SJCRH30 (cell line): ENCODE results near the gene CALML4. TPM values are rescaled to one million over a fixed set of nuclear protein-coding genes. Genes with fewer than 3 reads are reported as not detected.
A peak's percentile ranks its signal among the peaks of the same experiment; 100 is the strongest.
"Not testable (repeated sequence)": the region's sequence is repeated elsewhere in the genome, so short reads cannot be mapped to it uniquely, and the experiment has no call there.

Source experiments
- DNase-seq, 2 experiments: peaks; one replicate each; pipeline ENCODE4 v3.0.0-alpha.2; 2015 to 2020
- H3K27ac ChIP-seq: fragments of 250-450 bp; sonication (Bioruptor Pico); 2 replicates; pipeline ENCODE4 v1.5.1; 2020; ENCODE audit warnings: mild to moderate bottlenecking, moderate library complexity
- H3K27me3 ChIP-seq: fragments of 250-450 bp; sonication (Bioruptor Pico); 2 replicates; pipeline ENCODE4 v1.5.1; 2020; ENCODE audit warnings: mild to moderate bottlenecking, moderate library complexity
- H3K36me3 ChIP-seq: fragments of 250-450 bp; sonication (Bioruptor Pico); 2 replicates; pipeline ENCODE4 v1.5.1; 2020; ENCODE audit warnings: mild to moderate bottlenecking, moderate library complexity
- H3K4me1 ChIP-seq: fragments of 250-450 bp; sonication (Bioruptor Pico); 2 replicates; pipeline ENCODE4 v1.5.1; 2020; ENCODE audit warnings: mild to moderate bottlenecking, moderate library complexity
- H3K4me3 ChIP-seq: fragments of 250-450 bp; sonication (Bioruptor Pico); 2 replicates; pipeline ENCODE4 v1.5.1; 2020; ENCODE audit warnings: mild to moderate bottlenecking, moderate library complexity
- H3K9me3 ChIP-seq: fragments of 250-450 bp; sonication (Bioruptor Pico); replicated peaks from 2 replicates; pipeline ENCODE4 v1.5.1; 2020; ENCODE audit warnings: mild to moderate bottlenecking, moderate library complexity
- total RNA-seq: library from RNA; depleted of rRNA; stranded (reverse); fragments of >200 nt; shearing (Covaris generic); gene quantifications from 2 replicates; pipeline ENCODE4 v1.2.3, GENCODE V29; 2014

The CALML4 gene
- total RNA-seq, 1 experiment from 2014 or later = 7.5 TPM

DNA sequence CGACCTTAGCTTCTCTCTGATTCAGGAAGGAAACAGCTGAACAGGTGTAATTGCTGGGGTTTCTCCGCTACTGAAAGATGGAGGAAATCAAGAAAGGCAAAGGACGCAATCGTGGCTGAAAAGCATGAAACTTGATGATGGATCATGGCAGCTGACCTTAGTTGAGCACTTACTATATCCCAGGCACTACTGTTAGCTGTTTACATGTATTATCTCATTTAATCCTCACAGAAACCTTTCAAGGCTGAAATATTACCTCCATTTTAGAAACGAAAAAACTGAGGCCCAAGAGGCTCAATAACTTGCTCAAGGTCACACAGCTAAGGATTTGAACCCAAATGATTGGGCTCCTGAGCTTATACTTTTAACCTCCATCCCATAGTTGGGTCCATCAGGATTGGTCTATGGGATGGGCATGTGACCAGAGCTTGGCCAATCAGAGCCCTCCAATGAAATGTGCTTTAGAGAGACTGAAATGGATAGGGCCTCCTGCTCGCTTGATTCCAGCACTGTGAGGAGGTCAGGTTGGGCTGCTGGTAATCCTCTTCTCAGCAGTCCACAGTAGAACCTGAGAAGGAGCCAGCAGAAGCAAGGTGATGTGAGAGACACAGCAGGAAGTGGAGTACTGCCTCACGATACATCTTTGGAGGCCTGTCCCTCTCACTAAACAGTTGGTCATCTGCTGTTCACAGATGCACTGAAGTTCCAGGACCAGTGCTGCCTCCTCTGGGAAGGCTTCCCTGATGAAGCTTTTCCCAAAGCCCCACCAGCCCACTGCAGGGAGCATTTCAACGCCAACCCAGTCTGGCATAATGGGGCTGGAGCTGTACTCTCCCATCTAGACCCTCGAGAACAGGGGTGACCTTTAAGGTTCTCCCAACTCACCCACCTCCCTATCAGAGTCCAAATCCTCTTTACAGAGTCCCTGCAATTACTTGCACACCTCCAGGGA is 14.0 kb upstream of the CALML4 start:
- H3K27me3 ChIP-seq = no peaks in the 10 kb centered on the region
- peaks cover 49% of the 10 kb centered on the region for H3K36me3 ChIP-seq
- no peak overlapping the region for H3K4me3 ChIP-seq
- no peak for DNase-seq
- H3K9me3 ChIP-seq = no peaks in the 10 kb centered on the region
- H3K27ac ChIP-seq = no peak overlapping the region
- no peaks in the 10 kb centered on the region for H3K4me1 ChIP-seq

DNA sequence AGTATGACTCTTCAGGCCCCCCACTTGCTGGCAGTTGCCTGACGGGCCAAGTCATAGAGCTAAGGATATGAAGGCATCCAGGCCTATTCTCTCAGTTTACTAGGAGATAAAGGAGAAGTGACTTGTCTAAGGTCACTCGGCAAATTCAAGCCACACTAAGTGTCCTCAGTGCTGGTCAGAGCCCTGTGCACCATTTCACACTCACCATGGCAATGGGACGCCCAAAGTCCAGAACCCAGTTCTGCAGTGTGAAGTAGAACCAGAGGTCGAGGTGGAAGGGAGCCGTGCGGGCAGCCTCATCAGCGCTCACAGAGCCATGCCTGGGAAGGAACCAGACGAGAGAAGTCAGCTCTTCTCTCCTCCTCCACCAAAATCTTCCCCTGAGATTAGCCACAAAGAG is 13.2 kb upstream of the CALML4 start:
- H3K4me1 ChIP-seq = no peaks in the 10 kb centered on the region
- no peaks in the 10 kb centered on the region for H3K27me3 ChIP-seq
- no peak overlapping the region for H3K4me3 ChIP-seq
- H3K9me3 ChIP-seq = no peaks in the 10 kb centered on the region
- H3K27ac ChIP-seq = no peak overlapping the region
- DNase-seq = no peak
- peaks cover 47% of the 10 kb centered on the region for H3K36me3 ChIP-seq

DNA sequence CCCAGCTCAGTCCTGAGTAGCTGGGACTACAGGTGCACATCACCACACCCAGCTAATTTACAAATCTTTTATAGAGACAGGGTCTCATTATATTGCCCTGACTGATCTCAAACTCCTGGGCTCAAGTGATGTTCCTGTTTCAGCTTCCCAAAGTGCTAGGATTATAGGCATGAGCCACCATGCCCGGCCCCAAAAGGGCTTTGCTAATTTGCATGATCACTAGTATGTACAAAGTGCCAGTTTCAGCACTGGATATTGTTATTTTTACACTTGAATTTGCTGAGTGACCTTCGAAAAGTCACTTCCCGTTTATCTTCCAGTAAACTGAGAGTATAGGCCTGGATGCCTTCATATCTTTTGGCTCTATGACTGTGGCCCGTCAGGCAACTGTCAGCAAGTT is 12.2 kb upstream of the CALML4 start:
- H3K27me3 ChIP-seq = no peaks in the 10 kb centered on the region
- H3K4me1 ChIP-seq = no peaks in the 10 kb centered on the region
- no peak for DNase-seq
- H3K9me3 ChIP-seq = no peaks in the 10 kb centered on the region
- no peak overlapping the region for H3K4me3 ChIP-seq
- no peak overlapping the region for H3K27ac ChIP-seq
- peaks cover 45% of the 10 kb centered on the region for H3K36me3 ChIP-seq

DNA sequence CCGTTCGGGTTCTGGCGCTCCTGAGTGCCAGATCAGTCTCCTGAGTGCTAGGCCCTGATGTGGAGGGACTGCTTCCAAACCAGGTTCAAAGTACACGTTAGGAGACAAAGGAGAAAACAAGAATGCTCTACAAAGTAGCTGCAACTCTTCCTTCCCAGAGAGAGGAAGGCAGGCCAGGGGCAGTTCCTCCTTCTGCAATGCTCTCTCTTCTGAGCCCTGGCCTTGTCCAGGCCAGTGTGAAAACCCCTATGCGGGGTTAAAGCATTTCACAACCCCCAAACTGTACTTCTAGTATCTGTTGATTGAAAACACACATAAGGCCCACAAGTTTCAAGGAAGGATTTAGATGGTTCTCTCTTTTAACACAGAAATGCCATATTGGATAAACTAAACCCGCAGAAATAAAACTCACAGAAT is 9.7 kb upstream of the CALML4 start:
- DNase-seq = no peak
- H3K4me1 ChIP-seq = no peaks in the 10 kb centered on the region
- no peak overlapping the region for H3K4me3 ChIP-seq
- H3K9me3 ChIP-seq = no peaks in the 10 kb centered on the region
- H3K36me3 ChIP-seq = peaks cover 49% of the 10 kb centered on the region
- no peak overlapping the region for H3K27ac ChIP-seq
- H3K27me3 ChIP-seq = no peaks in the 10 kb centered on the region

DNA sequence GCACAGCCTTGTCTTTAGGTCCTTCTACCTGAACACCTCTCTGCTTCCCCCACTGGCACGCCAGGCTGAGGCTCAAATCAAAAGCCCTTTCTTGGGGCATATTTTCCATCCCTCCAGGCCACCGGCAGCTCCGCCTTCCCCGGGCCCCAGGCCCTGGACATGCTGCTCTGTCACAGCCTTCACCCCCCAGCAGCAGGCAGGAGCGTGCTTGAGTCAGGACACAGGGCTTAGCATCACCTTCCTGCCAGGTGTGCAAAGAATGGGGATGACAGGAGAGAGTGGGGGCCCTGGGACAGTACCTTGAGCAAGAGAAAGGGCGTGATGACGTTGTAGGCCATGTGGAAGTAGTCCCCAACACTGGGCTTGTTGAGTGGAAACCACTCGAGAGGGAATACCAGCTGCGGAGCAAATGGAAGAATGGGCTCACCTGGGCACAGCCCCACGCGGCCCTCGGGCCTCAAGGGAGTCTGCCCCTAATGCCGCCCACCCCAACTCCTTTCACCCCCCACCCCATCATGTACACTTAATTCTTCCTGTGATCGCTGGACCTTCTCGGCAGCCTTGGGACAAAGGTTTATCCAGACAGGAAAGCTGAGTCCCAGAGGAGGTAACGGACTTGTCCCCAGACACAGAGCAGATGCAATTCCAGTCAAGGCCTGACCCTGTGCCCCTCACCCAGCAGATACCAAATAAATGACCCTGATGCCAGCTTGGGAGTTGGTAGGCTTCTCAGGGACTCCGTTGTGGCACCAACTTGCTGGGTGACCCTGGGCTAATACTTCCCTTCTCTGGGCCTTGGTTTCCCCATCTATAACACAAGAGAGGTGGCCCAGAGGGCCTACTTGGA is 9.1 kb upstream of the CALML4 start:
- no peak overlapping the region for H3K4me3 ChIP-seq
- no peak for DNase-seq
- no peaks in the 10 kb centered on the region for H3K4me1 ChIP-seq
- no peaks in the 10 kb centered on the region for H3K27me3 ChIP-seq
- H3K36me3 ChIP-seq = peaks cover 48% of the 10 kb centered on the region
- H3K9me3 ChIP-seq = no peaks in the 10 kb centered on the region
- H3K27ac ChIP-seq = no peak overlapping the region

DNA sequence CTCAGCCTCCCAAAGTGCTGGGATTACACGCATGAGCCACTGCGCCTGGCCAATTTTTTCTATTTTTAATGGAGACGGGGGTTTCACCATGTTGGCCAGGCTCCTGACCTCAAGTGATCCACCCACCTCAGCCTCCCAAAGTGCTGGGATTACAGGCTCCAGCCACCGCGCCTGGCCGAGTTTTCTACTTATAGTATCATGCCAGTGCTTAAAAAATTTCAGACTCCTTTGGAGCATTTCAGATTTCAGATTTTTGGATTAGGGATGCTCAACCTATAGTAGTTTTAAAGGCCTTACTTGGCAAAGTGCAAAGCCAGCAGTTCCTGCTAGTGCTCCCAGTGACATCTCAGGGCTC is 8.3 kb upstream of the CALML4 start:
- peaks cover 40% of the 10 kb centered on the region for H3K36me3 ChIP-seq
- not testable (repeated sequence) for H3K27ac ChIP-seq, H3K4me3 ChIP-seq, H3K9me3 ChIP-seq, DNase-seq, H3K27me3 ChIP-seq, H3K4me1 ChIP-seq

DNA sequence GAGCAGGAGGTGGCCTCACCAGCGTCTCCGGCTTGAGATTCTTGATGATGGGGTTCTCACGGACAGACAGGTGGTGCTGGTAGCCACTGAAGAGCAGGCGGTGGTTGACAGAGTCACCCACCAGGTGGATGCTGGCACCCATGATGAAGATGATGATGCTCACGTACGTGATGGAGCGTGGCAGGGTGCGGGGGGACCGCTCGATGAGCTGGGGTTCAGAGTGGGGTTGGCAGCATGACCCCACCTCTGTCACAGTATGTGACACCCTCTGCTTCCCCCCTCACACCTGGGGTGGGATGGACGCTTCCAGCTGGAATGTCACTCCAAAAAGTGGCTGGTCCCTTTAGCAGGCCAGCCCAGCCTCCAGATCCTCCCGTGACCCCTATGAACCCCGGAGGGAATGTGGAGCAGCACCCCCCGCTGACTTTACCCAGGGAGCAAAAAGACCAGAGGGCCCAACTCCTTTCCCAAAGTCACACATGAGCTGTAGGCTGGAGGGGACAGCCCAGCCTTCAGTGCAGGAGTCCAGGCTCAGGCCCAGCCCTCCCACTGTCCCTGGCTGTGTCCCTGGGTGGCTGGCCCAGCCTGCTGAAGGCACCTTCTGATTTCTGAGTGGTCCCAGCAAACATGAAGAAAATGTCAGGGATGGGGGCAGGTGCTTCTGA is 6.7 kb upstream of the CALML4 start:
- peaks cover 25% of the 10 kb centered on the region for H3K36me3 ChIP-seq
- no peak overlapping the region for H3K27ac ChIP-seq
- no peaks in the 10 kb centered on the region for H3K9me3 ChIP-seq
- no peaks in the 10 kb centered on the region for H3K27me3 ChIP-seq
- no peak for DNase-seq
- H3K4me3 ChIP-seq = no peak overlapping the region
- no peaks in the 10 kb centered on the region for H3K4me1 ChIP-seq

DNA sequence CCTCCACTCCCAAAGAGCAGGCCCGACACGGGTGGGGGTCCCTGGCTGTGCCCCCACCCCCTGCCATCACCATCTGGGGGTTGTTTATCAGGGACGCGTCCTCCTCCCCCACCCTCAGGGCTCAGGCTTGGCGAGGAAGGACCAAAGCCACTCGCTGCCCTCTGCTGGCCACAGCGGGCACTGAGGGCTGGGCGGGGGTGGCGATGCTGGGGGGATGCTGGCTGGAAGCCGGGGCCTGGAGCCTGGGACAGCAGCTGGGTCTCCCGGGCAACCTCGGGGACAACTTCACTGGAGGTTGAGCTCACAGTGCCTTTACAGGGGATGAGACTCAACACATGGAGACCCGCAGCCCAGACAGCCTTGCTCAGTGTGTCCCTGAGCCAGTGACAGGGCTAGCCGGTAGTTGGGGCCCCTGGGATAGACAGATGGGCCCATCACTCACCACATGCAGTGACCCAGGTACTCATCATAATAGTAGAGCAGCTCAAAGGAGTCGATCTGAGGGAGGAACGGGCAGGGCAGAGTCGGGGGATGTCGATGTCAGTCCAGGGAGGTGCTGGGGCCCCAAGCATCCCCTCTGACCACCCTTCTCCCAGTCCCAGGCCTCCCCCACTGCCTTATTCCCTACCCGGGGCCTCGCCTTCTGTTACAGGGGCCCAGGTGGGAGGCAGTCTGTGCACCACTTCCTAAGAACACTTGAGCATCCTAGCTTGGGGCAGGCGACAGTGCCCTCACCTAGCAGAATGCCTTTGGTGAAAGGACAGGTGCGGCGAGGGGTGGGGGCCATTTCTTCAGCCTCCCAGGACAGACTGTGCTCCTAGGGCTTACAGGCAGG is 5.9 kb upstream of the CALML4 start:
- no peak overlapping the region for H3K27ac ChIP-seq
- no peak overlapping the region for H3K4me3 ChIP-seq
- no peaks in the 10 kb centered on the region for H3K4me1 ChIP-seq
- no peaks in the 10 kb centered on the region for H3K9me3 ChIP-seq
- H3K36me3 ChIP-seq = peaks cover 17% of the 10 kb centered on the region
- peak; percentile 65 to 77 for DNase-seq
- no peaks in the 10 kb centered on the region for H3K27me3 ChIP-seq

DNA sequence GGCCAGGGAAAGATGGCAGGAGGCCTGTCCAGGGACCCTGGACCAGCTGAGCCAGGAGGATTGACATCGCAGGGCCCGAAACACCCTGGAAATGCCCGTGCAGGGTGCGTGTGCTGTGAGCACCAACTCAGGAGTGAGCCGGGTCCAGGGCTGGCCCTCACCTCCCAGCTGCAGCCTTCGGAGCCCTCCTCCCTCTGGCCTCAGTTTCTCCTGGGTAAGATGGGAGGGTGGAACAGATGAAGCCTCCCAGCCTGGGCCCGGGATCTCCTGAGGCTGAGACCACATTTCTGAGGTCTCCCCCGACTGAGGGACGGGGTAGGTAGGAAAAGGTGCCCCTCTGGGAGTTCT is 5.3 kb upstream of the CALML4 start:
- no peak overlapping the region for H3K4me3 ChIP-seq
- DNase-seq = no peak
- H3K27ac ChIP-seq = no peak overlapping the region
- H3K9me3 ChIP-seq = no peaks in the 10 kb centered on the region
- H3K27me3 ChIP-seq = no peaks in the 10 kb centered on the region
- peaks cover 17% of the 10 kb centered on the region for H3K36me3 ChIP-seq
- H3K4me1 ChIP-seq = no peaks in the 10 kb centered on the region

DNA sequence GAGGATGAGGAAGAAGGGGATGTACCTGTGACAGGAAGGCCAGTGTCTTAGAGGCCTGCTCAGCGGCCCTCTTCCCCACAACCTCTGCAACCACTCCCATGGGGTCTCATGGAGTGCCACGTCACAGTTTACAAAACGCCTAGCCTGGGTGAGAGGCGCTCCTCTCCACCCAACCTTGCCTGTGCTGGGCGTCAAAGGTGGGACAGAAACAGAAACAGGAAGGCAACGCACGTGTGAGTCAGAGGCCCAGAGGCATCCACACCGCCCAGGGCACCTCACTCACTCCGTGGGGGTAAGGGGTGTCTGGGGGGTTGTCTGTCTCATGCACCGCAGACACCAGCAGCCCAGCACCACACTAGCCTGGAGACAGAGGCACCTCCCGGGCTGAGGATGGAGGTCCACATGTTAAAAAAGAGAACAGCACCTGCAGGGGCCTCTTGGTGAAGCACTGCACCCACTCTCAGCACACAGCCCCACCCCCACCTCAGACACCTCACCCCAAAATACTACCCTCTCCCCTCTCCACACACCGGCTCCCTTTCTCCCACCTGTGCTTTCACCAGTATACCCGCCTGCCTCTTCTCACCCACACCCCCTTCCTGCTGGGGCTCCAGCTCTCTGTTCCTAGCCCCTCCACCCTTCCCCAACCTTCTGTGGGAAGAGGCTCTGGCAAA is 4.7 kb upstream of the CALML4 start:
- no peak for DNase-seq
- Histone ChIP-seq H3K36me3 (peaks cover 17% of the 10 kb centered on the region), H3K4me3 (no peak overlapping the region), H3K9me3 (no peaks in the 10 kb centered on the region), H3K27ac (no peak overlapping the region), H3K4me1 (no peaks in the 10 kb centered on the region), H3K27me3 (no peaks in the 10 kb centered on the region)

DNA sequence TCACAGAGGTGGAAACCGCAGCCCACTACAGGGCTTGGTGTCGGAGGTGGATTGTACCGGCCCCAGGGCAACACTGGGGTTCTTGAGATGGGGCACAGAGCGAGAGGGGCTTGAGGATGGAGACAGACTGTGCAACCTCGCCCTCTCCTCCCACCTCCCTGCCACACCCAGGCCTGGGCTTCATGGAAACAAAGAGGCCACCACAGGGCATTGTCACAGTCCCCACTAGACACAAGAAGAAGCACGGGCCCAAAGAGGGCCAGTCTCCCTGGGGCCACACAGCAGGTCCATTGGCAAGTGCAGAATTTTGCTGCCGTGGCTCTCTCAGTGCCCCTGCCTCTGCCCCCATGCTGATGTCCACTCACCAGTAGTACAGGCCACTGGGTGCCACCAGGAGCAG is 4.1 kb upstream of the CALML4 start:
- Histone ChIP-seq H3K27me3 (no peaks in the 10 kb centered on the region), H3K9me3 (no peaks in the 10 kb centered on the region), H3K4me1 (no peaks in the 10 kb centered on the region), H3K27ac (no peak overlapping the region), H3K36me3 (peaks cover 13% of the 10 kb centered on the region), H3K4me3 (no peak overlapping the region)
- no peak for DNase-seq

DNA sequence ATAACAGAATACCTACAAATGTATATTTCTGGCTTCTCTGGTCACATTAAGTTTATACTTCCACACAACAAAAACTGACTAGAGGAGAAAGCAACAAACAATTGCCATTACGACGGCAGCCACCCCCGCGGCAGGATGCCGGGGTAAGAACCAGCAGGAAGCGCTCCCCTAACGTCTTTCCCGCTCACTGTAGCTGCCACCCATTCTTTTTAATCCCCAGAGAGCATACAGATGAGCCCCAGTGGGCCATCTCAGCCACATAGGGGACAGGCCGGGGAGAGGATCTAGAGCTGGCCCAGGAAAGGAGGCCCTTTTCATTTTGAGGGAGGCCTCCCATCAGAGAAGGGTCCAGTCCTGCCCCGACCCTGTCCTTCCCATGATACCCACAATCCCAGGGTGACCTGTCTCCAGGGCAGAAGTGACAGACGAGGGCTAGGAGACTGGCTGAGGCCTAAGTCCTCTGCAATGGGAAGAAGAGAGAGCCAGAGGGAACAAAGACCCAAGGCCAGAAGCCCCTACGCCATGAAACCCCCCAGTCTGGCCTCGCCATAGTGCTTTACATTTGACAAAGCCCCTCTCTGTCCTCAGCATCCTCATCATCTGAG is 3.6 kb upstream of the CALML4 start:
- Histone ChIP-seq H3K9me3 (no peaks in the 10 kb centered on the region), H3K27me3 (no peaks in the 10 kb centered on the region), H3K27ac (no peak overlapping the region), H3K4me1 (no peaks in the 10 kb centered on the region), H3K36me3 (peaks cover 13% of the 10 kb centered on the region), H3K4me3 (no peak overlapping the region)
- no peak for DNase-seq

DNA sequence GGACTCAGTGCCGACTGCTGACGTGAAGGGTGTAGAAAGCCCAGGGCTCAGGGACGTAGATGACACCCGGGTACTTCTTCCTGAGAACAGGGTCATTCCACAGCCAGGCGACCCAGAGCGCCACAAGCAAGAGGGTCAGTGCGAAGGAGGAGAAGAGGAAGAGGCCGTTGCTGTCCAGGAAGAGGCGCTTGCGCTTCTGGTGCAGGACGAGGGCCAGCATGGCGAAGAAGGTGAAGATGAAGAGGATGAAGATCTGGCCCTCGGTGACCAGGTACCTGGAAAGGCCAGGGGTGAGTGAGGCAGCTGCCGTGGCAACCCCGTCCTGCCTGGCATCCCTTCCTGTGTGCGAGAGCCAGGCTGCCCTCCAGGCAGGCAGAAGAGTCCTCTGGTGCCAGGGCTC is 3.0 kb upstream of the CALML4 start:
- Histone ChIP-seq H3K9me3 (no peaks in the 10 kb centered on the region), H3K4me1 (no peaks in the 10 kb centered on the region), H3K4me3 (no peak overlapping the region), H3K27ac (no peak overlapping the region), H3K27me3 (no peaks in the 10 kb centered on the region), H3K36me3 (peaks cover 13% of the 10 kb centered on the region)
- no peak for DNase-seq
